ENCODE results near the gene DIP2C. TPM values are rescaled to one million over a fixed set of nuclear protein-coding genes. Genes with fewer than 3 reads are reported as not detected.
"Not testable (repeated sequence)": the region's sequence is repeated elsewhere in the genome, so short reads cannot be mapped to it uniquely, and the experiment has no call there.

DIP2C gene
- total and polyA plus RNA-seq, 2 donors from 2014 or later, result 6.2 to 22.6 TPM

GRCh38 chr10:395665-396064 lies 293.8 kb downstream of the DIP2C start:
- H3K4me3 ChIP-seq (ENCODE audit: low read length in 3 of 3), result no peak overlapping the region
- H3K9ac ChIP-seq (ENCODE audit: low read length in 3 of 3), result no peak overlapping the region
- no peaks in the 10 kb centered on the region for H3K4me1 ChIP-seq (ENCODE audit: control insufficient read depth in 2 of 3, insufficient read depth in 2 of 3, low read depth in 1 of 3, low read length in 3 of 3)
- intact Hi-C loops (cut with DNase I), result no loop called here
- no peak for DNase-seq
- no peak for FAIRE-seq
- no peaks in the 10 kb centered on the region for H3K27me3 ChIP-seq (ENCODE audit: control insufficient read depth, insufficient read depth, low read length)
- no peak for TF ChIP-seq CTCF (IDR thresholded peaks at IDR 0.05; ENCODE audit: borderline replicate concordance, extremely low read depth, insufficient read depth)
- H3K36me3 ChIP-seq (ENCODE audit: control insufficient read depth in 2 of 3, insufficient read depth in 3 of 3, low read length in 3 of 3), result peaks cover 0 to 12% (median 0%) of the 10 kb centered on the region in 3 donors
- H3K9me3 ChIP-seq (ENCODE audit: control insufficient read depth in 2 of 3, insufficient read depth in 1 of 3, low read length in 3 of 3), result no peaks in the 10 kb centered on the region
- H3K27ac ChIP-seq (ENCODE audit: low read depth in 2 of 2, low read length in 2 of 2), result no peak overlapping the region

- peaks cover 0 to 19% (median 8%) of the 10 kb centered on the region in 3 donors for H3K36me3 ChIP-seq (ENCODE audit: control insufficient read depth in 2 of 3, insufficient read depth in 3 of 3, low read length in 3 of 3)
- H3K9me3 ChIP-seq (ENCODE audit: control insufficient read depth in 2 of 3, insufficient read depth in 1 of 3, low read length in 3 of 3); FAIRE-seq; H3K9ac ChIP-seq (ENCODE audit: low read length in 3 of 3); H3K4me3 ChIP-seq (ENCODE audit: low read length in 3 of 3); H3K4me1 ChIP-seq (ENCODE audit: control insufficient read depth in 2 of 3, insufficient read depth in 2 of 3, low read depth in 1 of 3, low read length in 3 of 3); H3K27me3 ChIP-seq (ENCODE audit: control insufficient read depth, insufficient read depth, low read length); intact Hi-C loops (cut with DNase I); H3K27ac ChIP-seq (ENCODE audit: low read depth in 2 of 2, low read length in 2 of 2): not testable (repeated sequence)
- peak in 1 of 5 donors; percentile 53 for DNase-seq
Measured at GRCh38 chr10:394439-395101, 294.9 kb downstream of the DIP2C start.

- no peak for TF ChIP-seq CTCF (IDR thresholded peaks at IDR 0.05; ENCODE audit: borderline replicate concordance, extremely low read depth, insufficient read depth)
- Histone ChIP-seq H3K36me3 (ENCODE audit: control insufficient read depth in 2 of 3, insufficient read depth in 3 of 3, low read length in 3 of 3) (peaks cover 0 to 16% (median 12%) of the 10 kb centered on the region in 3 donors), H3K27me3 (ENCODE audit: control insufficient read depth, insufficient read depth, low read length) (no peaks in the 10 kb centered on the region), H3K4me3 (ENCODE audit: low read length in 3 of 3) (no peak overlapping the region), H3K9me3 (ENCODE audit: control insufficient read depth in 2 of 3, insufficient read depth in 1 of 3, low read length in 3 of 3) (no peaks in the 10 kb centered on the region), H3K4me1 (ENCODE audit: control insufficient read depth in 2 of 3, insufficient read depth in 2 of 3, low read depth in 1 of 3, low read length in 3 of 3) (no peaks in the 10 kb centered on the region), H3K27ac (ENCODE audit: low read depth in 2 of 2, low read length in 2 of 2) (no peak overlapping the region), H3K9ac (ENCODE audit: low read length in 3 of 3) (no peak overlapping the region)
- intact Hi-C loops (cut with DNase I), result no loop called here
- DNase-seq (peak in 1 of 5 donors; percentile 44), FAIRE-seq (no peak)
Measured at GRCh38 chr10:393787-394438, 295.6 kb downstream of the DIP2C start.

GRCh38 chr10:393106-393745 lies 296.2 kb downstream of the DIP2C start:
- Histone ChIP-seq H3K9ac (ENCODE audit: low read length in 3 of 3) (no peak overlapping the region), H3K9me3 (ENCODE audit: control insufficient read depth in 2 of 3, insufficient read depth in 1 of 3, low read length in 3 of 3) (no peaks in the 10 kb centered on the region), H3K27ac (ENCODE audit: low read depth in 2 of 2, low read length in 2 of 2) (no peak overlapping the region), H3K36me3 (ENCODE audit: control insufficient read depth in 2 of 3, insufficient read depth in 3 of 3, low read length in 3 of 3) (peaks cover 0 to 16% (median 12%) of the 10 kb centered on the region in 3 donors), H3K4me3 (ENCODE audit: low read length in 3 of 3) (no peak overlapping the region), H3K4me1 (ENCODE audit: control insufficient read depth in 2 of 3, insufficient read depth in 2 of 3, low read depth in 1 of 3, low read length in 3 of 3) (no peaks in the 10 kb centered on the region), H3K27me3 (ENCODE audit: control insufficient read depth, insufficient read depth, low read length) (no peaks in the 10 kb centered on the region)
- no peak for TF ChIP-seq CTCF (IDR thresholded peaks at IDR 0.05; ENCODE audit: borderline replicate concordance, extremely low read depth, insufficient read depth)
- intact Hi-C loops (cut with DNase I), result no loop called here
- FAIRE-seq (no peak), DNase-seq (no peak)

All from kidney (tissue), 14 donors.